Right atrium auricular region (tissue), 2 donors: ENCODE data around the gene PSMB2. TPM values are rescaled to one million over a fixed set of nuclear protein-coding genes. Genes with fewer than 3 reads are reported as not detected.

Experiments used
- DNase-seq: peaks from one replicate; pipeline ENCODE4 v3.0.0-alpha.2; 2019; ENCODE audit warnings: low spot score
- H3K27ac ChIP-seq, 2 donors: fragments of 200-600 bp; sonication (generic); 1 replicate in 1 of 2; 2 replicates in 1 of 2; pipeline ENCODE4 v1.5.1; 2016 to 2019
- H3K27me3 ChIP-seq, 2 donors: fragments of 200-600 bp; sonication (generic); one replicate each; pipeline versions ENCODE4 v1.5.1 to v1.6.0; 2017 to 2019
- H3K36me3 ChIP-seq: fragments of 200-600 bp; sonication (generic); one replicate; pipeline ENCODE4 v1.5.1; 2016
- H3K4me1 ChIP-seq, 2 donors: fragments of 200-600 bp; sonication (generic); one replicate each; pipeline versions ENCODE4 v1.5.1 to v1.6.0; 2017 to 2019
- H3K4me3 ChIP-seq, 2 donors: fragments of 200-600 bp; sonication (generic); 1 replicate in 1 of 2; 2 replicates in 1 of 2; pipeline ENCODE4 v1.5.1; 2017 to 2019; ENCODE audit warnings: mild to moderate bottlenecking in 1 of 2, moderate library complexity in 1 of 2
- H3K9me3 ChIP-seq, 2 donors: fragments of 200-600 bp; sonication (generic); one replicate each; pipeline ENCODE4 v1.5.1; 2019
- total RNA-seq, 2 donors: library from RNA; depleted of rRNA; stranded (reverse); fragments of >200 nt; gene quantifications; one replicate each; pipeline ENCODE4 v1.1.0, GENCODE V29; 2016
- TF ChIP-seq, protein P1 (sequence below), 2 donors: fragments of 200-600 bp; sonication (generic); IDR thresholded peaks; one replicate each; pipeline ENCODE4 v1.5.1; 2019; ENCODE audit warnings: antibody characterized with exemption in 2 of 2

PSMB2 gene
- total RNA-seq, 2 donors from 2014 or later = 30.4 to 31.7 TPM

DNA sequence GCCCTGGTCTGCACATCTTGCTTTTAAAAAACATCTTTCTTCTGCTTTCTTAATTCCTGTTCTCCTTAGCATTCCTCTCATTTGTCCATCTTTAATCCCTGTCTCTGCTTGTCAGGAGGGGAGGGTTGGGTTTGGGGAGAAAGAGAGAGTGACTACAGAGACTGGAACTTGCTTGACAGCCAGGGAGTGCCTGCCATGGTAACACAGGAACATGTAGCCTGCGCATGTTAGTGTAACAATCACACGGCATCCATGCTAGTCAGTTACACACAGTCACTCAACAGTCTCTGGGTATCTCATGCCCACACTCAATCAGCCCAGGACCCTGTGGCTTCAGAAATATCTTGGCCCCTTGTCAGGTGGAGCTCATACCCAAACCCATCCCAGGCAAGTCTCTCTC lies 69.0 kb downstream of the PSMB2 start:
- Histone ChIP-seq H3K9me3 (no peaks in the 10 kb centered on the region), H3K27ac (no peak overlapping the region), H3K4me3 (no peak overlapping the region), H3K36me3 (no peaks in the 10 kb centered on the region), H3K27me3 (peaks cover 13 to 15% of the 10 kb centered on the region in 2 donors), H3K4me1 (peaks cover 0 to 20% of the 10 kb centered on the region in 2 donors)
- TF ChIP-seq, protein P1, sequence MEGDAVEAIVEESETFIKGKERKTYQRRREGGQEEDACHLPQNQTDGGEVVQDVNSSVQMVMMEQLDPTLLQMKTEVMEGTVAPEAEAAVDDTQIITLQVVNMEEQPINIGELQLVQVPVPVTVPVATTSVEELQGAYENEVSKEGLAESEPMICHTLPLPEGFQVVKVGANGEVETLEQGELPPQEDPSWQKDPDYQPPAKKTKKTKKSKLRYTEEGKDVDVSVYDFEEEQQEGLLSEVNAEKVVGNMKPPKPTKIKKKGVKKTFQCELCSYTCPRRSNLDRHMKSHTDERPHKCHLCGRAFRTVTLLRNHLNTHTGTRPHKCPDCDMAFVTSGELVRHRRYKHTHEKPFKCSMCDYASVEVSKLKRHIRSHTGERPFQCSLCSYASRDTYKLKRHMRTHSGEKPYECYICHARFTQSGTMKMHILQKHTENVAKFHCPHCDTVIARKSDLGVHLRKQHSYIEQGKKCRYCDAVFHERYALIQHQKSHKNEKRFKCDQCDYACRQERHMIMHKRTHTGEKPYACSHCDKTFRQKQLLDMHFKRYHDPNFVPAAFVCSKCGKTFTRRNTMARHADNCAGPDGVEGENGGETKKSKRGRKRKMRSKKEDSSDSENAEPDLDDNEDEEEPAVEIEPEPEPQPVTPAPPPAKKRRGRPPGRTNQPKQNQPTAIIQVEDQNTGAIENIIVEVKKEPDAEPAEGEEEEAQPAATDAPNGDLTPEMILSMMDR (IDR thresholded peaks at IDR 0.05) = no peak
- no peak for DNase-seq

DNA sequence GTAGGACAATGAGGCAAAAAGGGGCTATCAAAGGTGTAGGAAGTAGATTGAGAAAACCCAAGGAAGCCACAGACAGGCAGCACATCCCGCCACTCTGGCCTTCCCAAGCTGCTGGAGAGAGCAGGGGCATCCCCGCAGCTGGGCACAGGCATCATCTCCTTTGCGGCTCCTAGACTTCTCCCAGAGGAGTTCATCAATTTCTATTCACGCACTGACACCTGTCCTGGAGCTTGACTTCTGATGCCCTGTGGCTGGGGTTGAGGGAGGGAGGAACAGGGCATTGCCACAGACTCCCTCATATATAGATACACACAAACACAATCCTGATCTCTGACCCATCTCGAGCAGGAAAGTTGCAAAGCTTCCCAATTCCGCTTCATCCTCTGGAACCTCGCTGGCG lies 70.1 kb downstream of the PSMB2 start:
- TF ChIP-seq, protein P1 (IDR thresholded peaks at IDR 0.05) = no peak
- Histone ChIP-seq H3K9me3 (no peaks in the 10 kb centered on the region), H3K36me3 (no peaks in the 10 kb centered on the region), H3K4me1 (peaks cover 0 to 13% of the 10 kb centered on the region in 2 donors), H3K27me3 (peaks cover 4 to 11% of the 10 kb centered on the region in 2 donors), H3K4me3 (no peak overlapping the region), H3K27ac (no peak overlapping the region)
- no peak for DNase-seq

DNA sequence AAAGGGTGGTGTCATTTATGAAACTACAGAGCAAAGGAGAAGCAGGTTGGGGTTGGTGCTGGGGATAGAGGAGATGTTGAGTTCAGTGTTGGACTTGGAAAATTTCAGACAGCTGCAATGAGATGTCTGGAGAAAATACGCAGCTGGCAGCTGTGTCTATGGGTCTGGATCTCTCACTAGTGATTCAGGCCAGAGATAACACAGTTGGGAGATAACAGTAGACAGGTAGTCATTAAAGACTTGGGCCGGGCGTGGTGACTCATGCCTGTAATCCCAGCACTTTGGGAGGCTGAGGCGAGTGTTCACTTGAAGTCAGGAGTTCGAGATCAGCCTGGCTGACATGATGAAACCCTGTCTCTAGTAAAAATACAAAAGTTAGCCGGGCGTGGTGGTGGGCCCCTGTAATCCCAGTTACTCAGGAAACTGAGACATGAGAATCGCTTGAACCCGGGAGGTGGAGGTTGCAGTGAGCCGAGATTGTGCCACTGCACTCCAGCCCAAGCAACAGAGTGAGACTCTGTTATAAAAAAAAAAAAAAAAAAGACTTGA lies 70.7 kb downstream of the PSMB2 start:
- DNase-seq = no peak
- peaks cover 4 to 11% of the 10 kb centered on the region in 2 donors for H3K27me3 ChIP-seq

DNA sequence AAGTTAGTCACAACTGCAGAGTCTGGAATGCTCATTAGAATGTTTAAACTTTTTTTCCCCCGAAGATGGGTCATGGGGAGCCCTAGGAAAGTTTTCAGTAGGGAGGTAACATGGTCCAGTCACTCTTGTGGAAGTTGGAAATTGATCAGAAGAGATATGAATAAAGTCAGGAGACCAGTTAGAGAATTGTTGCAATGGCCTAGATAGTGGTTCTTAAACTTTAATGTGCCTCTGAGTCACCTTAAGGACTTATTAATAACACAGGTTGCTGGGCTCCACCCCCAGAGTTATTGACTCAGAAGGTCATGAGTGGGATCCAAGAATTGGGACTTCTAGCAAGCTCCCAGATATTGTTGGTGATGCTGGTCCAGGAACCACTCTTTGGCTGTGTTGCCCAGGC lies 71.4 kb downstream of the PSMB2 start:
- Histone ChIP-seq H3K9me3 (no peaks in the 10 kb centered on the region), H3K36me3 (peaks cover 7% of the 10 kb centered on the region), H3K27me3 (peaks cover 4 to 11% of the 10 kb centered on the region in 2 donors), H3K4me3 (no peak overlapping the region), H3K4me1 (peaks cover 0 to 13% of the 10 kb centered on the region in 2 donors), H3K27ac (no peak overlapping the region)
- DNase-seq = no peak
- TF ChIP-seq, protein P1 (IDR thresholded peaks at IDR 0.05) = no peak

More for the DNA sequence above, 70.7 kb downstream of the PSMB2 start:
- H3K4me1 ChIP-seq = peaks cover 0 to 13% of the 10 kb centered on the region in 2 donors
- TF ChIP-seq, protein P1 (IDR thresholded peaks at IDR 0.05) = no peak
- H3K36me3 ChIP-seq = peaks cover under 1% of the 10 kb centered on the region
- H3K27ac ChIP-seq = no peak overlapping the region
- no peak overlapping the region for H3K4me3 ChIP-seq
- H3K9me3 ChIP-seq = no peaks in the 10 kb centered on the region

DNA sequence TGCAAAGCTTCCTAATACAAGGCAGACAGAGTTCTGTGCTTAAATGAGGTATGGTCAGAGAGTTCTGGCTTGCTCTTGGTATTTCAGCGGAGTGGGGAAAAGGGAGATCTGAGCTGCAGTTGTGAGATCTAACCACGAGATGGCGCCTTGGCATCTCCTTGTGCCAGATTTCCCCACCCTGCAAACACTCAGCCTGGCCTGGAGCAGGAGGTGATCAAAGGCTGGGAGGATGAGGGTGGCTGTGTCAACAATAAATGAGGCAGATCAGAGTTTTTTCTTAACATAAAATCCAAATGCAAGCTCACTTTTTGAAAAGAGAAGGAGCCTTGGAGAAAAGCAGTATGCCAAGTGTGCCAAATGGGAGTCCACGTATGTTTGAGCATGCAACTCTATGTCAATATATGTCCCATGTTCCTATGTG lies 72.3 kb downstream of the PSMB2 start:
- H3K27ac ChIP-seq = no peak overlapping the region
- DNase-seq = no peak
- H3K27me3 ChIP-seq = peaks cover 4 to 11% of the 10 kb centered on the region in 2 donors
- peaks cover 0 to 13% of the 10 kb centered on the region in 2 donors for H3K4me1 ChIP-seq
- H3K36me3 ChIP-seq = peaks cover 9% of the 10 kb centered on the region
- H3K9me3 ChIP-seq = no peaks in the 10 kb centered on the region
- no peak overlapping the region for H3K4me3 ChIP-seq
- TF ChIP-seq, protein P1 (IDR thresholded peaks at IDR 0.05) = peak; percentile 66 to 85
